GM18502 (cell line): ENCODE data around the gene INTS3.
A peak's percentile ranks its signal among the peaks of the same experiment; 100 is the strongest.

ENCODE experiments used
- ATAC-seq: cut with Tn5 transposase; IDR thresholded peaks from one replicate; pipeline ENCODE4 v1.9.1; 2021; ENCODE audit warnings: mild to moderate bottlenecking; ENCODE audit not compliant: unreplicated experiment, poor library complexity

INTS3 gene

DNA sequence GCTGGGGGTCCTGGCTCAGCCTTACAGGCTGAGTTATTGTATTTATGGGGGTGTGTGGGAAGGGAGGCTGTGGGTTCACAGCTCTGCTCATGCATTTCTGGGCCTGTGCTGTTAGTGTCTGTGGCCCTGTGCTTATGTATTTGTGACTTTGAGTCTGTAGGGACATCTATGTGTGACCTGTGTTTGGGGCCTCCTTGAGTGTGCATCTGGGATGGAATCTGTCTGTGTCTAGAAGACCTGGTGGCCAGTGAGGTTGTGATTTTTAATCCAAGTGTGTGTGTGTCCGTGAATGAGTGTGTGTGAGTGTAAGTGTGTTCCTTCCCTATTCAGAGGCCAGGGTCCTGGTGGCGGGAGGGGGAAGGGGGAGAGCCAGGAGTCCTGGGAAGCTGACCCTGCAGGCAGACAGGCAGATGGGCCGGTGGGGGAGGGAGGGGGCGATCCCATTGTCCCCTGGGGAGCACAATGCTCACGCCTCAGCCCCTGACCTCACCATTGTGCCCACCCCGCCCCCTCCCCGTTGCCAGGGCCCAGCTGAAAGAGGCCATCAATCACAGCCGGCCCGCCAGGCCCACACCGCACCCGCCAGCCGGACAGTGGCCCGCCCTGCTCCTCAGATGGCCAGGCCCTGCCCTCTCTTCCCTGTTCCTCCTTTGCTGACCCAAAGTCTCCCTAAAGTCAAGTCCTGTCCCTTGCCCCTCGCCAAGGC, 66.9 kb downstream of the INTS3 start:
- no peak for ATAC-seq

DNA sequence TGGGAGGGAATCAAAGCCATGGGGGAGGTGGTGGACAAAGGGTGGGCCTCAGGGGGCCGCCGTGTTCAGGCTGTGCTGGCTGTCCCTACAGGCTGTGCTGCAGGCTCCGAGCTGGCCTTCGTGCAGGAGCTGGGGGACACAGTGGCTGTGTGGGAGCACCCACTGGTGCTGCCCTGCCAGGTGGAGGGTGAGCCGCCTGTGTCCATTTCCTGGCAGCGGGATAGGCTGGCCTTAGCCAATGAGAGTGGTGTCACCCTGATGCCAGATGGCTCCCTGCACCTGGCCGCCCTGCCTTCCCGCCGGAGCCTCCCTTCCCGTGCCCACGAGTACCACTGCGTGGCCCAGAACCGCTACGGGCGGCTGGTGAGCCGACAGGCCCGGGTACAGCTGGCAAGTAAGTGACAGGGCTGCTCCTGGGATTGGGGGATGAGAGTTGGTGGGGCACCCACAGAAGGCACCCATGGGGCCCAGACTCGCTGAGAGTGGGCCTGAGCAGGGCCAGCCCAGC, 67.5 kb downstream of the INTS3 start:
- no peak for ATAC-seq

DNA sequence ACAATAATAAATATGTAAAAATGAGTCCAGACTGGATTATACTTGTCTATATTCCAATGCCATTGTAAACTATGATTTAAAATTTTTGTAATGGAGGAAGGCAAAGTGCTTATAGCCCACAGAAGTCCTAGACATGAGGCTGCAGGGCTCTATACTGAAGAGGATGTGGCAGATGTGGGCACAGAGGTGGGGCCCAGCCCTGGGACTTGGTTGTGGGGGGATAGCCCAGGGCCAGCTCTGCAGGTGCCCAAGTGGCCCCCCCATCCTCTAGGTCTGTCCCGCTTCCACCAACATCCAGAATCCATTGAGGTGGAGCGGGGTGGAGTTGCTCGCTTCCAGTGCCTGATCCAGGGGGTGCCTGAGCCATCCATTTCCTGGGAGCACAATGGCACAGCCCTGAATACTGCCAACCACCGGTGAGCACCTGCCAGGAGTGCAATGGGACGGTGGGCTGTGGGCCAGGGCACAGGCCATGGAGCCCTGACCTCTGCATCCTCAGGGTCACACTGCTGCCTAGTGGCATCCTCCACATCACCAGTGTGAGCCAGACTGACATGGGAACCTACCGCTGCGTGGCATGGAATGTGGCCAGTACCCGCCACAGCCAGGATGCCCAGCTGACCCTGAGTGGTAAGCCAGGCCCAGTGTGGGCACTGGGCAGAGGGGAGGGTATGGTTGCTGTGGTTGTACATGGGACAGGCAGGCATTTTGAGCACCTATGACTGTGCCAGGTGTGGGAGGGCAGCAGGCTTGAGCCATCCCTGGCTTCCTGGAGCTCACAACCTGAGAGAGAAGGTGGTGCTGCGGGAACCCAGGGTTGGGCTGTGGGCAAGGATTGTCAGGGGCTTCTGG, 68.3 kb downstream of the INTS3 start:
- no peak for ATAC-seq

DNA sequence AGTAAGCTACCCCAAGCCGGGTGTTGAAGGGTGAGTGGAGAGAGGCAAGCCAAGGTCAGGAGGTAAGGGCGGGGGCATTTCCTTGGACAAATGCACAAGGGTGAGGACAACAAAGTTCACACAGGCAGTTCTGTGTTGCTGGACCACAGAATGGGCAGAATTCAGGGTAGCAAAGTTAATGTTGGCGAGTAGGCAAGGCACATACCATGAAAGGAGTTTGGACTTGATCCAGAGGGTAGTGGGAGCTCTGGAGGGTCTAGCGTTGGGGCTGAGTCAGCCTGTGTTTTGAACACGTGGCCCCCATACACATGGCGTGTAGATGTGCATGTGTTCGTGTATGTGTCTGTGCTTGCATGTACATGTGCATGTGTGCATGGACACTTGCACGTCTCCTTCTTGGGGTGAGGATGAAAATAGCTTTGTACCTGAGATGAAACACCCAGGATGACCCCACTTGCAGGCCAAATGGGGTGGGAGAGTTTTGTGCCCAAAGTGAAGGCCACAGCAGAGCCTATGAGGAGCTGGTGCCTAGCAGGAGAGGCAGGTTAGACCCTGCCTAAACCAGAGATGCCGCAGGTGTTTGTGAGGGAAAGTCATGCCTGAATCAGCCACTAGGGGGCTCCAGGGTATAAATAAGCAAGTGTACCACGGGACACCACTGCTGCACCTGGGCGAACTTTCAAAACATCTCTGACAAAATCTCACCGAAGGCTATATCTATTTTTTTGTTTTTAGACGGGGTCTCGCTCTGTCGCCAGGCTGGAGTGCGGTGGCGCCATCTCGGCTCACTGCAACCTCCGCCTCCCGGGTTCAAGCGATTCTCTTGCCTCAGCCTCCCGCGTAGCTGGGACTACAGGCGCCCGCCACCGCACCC, 69.2 kb downstream of the INTS3 start:
- no peak for ATAC-seq

DNA sequence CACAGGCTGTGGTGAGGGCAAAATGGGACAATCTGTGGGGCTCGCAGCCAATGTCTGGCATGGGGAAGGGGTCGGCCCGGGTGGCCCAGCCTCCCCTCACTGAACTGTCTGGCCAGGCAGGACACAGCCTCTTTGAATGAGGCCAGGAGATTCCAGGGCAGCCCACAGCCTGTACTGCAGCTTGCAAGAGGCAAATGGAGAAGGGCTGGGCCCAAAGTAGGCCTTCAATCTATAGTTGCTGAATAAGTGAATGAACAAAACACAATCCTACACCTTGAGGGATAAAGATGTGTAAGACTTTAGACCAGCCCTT, 70.6 kb downstream of the INTS3 start:
- no peak for ATAC-seq

DNA sequence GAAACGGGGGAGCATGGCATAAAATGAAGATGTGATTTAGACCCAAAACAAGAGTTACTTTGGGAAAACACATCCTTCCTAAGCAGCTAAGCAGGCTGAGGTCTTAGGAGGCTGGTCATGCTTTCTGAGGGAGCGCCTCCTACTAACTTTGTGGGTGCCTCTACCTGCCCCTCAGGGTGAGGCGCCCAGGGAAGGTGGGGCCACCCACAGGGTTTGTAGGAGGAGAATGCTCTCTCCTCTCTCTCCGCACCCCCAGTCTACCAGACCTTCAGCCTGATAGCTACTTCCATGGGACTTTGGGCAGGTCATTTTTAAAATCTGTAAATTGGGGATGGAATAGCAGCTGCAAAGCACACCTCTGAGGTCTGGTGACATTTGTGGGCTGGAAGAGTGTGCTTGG, 71.2 kb downstream of the INTS3 start:
- no peak for ATAC-seq

DNA sequence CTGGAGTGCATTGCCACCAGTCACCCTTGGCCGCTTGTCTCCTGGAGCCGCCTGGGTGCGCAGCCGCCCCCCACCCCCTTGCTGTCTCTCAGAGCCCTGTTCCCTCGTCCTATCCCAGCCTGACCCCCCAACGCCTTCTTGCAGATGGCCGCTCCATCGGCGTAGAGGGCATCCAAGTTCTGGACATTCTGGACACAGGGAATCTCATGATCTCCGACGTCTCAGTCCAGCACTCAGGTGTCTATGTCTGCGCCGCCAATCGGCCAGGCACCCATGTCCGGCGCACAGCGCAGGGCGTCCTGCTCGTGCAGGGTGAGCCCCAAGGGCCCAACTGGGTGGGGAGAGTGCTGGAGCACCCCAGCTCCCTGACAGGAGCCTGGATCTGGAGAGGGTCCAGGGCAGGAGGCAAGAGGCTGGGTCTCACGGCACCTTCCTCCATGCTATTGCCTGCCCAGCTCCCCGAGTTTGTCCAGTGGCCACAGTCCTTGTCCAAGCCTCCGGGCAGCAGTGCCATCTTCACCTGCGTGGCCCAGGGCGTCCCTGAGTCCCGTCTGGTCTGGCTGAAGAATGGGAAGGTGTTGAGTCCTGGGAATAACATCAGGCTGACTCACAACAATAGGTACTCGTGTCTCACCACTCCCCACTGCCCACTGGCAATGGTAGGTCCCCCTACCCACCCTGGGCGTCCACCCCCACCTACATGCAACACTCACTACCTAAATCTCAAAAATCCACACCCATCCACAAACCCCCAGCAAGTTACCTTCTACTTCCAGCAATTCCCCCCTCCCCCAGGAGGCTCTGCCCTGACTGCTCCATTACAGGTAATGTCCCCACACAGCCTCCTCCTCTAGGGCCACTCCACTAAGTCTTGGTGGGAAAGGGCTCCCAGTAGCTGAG, 72.0 kb downstream of the INTS3 start:
- no peak for ATAC-seq

DNA sequence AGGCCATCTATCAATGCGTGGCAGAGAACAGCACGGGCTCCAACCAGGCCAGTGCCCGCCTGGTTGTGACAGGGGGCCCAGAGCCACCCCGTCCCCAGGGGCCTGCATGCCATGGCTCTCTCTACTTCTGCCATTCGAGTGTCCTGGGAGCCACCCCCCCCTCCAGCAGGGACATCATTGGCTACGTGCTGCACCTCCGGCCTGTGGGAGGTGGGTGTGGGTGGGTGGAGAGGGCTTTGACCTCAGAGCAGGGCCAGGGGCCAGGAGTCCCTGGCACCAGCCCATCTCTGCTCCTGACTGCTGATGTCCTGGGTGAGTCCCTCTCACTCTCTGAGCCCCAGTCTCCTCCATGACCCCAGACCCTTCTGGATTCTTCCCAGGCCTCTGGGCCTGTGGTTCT, 72.7 kb downstream of the INTS3 start:
- no peak for ATAC-seq

DNA sequence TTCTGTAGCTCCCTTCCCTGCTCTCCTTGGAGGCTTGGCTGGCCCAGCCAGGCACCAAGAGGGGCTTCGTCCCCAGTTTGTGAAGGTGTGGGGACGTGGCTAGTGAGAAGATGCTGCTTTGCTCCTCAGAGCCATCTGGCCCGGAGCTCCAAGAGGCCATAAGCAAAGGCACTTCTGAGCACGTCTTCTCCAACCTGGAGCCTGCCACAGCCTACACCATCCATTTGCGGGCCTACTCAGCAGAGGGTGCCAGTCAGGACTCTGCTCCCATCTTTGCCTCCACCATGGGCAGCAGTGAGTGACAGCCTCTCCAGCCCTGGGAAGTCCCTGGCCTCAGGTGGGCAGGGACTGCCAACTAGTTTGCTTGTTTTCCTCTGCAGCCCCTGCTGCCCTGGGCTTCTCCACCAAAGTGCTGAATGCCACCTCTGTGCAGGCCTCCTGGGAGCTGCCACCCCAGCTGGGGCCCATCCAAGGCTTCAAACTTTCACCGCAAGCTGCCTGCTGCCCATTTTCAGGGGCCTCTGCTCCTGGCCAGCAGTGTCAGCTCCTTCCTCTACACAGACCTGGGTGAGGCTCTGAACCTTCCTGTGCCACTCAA, 73.3 kb downstream of the INTS3 start:
- no peak for ATAC-seq

DNA sequence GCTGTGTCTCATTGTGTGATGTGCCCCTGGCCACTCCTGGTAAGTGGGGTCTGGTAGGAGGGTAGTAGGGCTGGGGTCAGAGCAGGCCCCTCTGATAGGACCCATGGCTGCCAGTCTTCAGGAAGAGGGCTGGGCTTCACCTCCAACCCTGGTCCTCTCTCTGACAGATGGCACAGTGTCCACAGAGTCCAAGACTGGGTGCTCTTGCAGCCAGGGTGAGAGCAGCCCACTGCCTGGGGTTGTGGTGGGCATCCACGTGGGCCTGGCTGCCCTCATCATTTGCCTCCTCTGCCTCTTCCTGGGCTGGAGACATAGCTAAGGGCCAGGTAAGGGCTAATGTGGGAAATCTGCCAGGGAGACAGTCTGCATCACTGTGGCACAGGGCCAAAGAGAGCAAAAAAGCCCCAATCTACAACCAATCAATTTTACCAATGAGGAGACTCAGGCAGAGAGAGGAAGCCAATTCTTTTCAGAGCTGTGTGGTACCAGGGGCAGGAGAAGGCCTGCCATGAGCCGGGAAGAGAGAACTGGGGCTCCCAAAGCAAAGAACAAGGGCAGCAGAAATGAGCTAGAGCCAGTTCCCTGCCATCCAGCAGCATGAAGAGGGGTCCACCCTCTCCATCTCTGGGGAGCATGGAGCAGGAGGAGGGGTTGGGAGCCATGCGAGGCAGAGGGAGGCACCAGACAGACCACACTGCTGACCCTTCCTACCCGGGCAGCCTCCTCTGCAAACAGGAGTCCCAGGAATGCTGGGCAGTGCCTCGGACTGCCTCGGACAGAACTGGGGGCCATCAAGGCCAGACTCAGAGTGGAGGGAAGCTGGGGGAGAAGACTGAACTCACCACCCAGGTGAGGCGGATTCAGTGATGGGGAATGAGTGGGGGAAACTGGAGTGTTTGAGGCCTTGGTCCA, 74.2 kb downstream of the INTS3 start:
- no peak for ATAC-seq

DNA sequence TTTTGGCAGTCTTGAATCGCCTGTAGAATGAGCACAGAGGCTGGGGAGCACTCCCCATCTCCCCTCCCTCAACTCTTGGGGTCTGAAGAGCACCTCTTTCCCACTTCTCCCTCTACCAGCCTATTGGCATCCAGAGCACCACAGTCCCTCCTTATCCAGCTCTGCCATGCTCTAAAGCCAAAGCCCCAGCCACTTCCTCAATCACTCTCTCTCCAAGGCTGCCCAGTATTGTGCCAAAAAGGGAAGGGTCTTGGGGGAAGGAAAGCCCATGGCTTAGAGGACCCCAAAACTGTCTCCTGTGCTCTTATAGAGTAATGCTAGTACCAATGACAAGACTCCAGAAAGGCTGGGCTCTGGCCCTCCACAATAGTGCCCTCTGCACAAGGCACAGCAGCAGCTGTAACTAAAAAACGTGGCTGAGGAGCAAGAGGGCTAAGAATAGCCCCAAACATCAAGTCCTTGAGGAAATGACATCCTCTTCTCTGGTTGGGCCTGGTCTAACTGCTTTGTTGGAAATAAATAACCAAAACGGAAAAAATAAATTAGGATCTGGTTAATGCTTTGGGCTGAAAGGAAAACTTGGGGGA, 75.7 kb downstream of the INTS3 start:
- no peak for ATAC-seq

DNA sequence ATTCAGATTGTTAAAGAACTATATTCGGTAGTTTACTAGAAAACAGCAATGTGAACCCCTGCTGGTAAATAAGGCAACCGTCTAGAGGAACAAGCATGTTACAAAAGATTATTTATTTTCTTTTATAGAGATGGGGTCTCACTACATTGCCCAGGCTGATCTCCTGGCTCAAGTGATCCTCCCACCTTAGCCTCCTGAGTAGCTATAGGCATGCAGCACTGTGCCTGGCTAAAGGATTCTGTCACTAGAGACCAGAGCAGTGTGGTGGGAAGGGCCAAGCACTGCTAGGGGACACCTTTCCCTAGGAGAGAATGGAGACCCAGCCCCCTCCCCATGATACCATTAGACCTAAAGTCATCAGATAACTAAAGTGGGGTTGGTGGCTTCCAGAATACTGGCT, 76.3 kb downstream of the INTS3 start:
- ATAC-seq, result no peak

DNA sequence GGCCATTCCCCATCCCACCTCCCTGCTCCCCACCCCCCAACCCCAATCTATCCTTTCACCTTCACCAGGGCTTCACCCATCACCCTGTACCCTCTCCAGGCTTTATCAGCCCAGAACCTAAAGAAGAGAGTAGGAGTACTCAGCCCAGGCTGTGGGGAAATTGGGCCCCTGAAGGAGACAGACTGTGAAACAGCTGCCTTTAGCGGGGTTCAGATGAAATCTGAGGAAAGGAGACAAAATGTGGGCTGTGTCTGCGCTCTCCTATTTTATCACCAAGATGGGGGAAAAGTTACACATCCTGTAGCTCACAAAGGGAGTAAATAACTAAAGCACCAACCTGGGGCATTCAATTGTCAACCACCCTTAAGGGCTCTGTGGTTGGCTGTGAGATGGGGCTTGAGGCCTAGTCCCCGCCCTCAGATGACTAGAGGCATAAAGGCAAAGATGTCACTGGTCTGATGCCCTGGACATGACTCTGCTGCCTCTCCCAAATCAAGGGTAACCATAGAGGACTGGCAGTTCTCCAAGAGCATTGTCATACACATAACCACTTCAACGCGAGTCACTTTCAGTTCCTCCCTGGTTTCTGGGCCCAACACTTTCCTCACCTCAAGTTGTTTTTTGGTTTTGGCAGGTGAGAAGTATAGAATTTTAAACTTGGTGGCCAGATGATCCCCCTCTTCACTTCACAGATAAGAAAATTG, 77.3 kb downstream of the INTS3 start:
- peak; percentile 90 for ATAC-seq

DNA sequence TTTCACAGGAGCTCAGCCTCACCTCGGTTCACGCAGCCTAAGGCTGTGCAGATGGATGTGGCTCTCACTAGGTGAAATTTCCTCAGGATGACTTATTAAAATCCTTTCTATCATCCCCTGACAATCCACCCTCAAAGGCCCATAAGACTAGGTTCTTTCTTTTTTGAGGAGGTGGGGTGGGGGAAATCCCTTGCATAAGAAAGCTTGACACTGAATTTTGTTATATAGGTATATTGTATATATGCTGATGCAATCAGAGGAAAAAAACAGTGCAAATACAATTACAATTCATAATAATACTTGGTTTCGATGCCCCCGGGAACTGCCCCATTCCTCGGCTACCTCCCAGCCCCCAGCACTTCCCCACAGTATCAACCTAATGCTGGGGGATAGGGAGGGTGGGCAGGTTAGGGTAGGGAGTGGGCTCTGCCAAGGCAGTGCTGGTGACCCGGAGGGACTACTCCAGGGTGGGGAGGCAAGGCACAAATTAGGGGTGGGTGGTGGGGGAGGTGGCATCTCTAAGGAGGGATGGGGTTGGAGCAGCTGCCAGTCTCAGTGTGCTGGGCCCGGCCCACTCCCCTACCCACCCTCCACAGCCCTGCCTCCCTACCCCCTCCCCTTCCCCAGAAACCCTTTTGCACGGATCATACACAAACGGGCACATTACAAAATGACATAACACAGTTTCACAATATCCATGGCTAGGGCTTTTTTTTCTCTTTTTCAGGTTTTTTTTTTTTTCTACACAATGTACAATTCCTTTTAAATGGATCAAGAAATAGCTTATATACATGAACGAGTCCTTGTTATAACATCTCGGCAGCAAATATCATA, 78.3 kb downstream of the INTS3 start:
- peak; percentile 21 for ATAC-seq

DNA sequence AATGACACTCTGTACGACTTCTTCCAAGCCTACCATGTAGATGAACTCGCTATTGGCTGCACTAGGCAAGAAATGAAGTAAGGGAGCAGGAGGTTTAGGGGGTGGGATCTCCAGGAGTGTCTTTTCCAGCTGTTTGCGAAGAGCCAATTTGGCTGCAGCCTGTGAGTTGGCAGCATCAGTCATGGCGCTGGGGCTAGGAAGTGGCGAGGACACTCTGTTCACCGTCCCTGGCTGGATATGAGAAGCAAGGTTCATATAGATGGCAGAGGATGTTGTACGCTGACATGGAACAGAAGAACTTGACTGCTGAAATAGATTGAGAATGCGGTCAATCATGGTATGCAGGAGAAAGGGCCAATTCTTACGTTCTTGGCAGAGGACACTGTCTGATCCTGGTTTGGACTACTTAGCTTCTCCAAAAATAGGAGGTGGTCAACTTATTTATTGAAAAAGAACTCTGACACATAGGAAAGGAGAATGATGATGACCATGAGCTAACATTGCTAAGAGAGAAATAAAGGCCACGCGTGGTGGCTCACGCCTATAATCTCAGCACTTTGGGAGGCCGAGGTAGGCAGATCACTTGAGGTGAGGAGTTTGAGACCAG, 88.5 kb downstream of the INTS3 start:
- no peak for ATAC-seq

DNA sequence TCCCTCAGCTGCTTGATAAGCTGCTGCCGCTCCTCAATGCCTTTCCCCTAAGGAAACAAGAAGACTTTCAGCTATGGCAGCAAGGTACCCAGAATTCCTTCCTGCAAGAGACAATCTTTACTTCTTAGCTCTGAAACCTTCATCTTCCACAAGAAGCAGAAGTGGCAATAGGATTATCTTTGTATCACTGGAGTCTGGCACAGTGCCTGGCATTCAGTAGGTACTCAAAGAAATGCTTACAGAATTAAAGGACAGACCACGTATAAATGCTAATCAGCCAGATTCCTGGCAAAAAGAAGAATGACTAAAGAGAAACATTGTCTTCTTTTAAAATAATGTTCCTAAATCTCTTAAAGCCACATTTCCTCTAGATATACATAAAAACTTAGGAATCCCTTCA, 91.0 kb downstream of the INTS3 start:
- no peak for ATAC-seq
